Upper lobe of left lung (tissue), 6 donors: ENCODE measurements around the gene ECD. TPM values are rescaled to one million over a fixed set of nuclear protein-coding genes. Genes with fewer than 3 reads are reported as not detected.

ENCODE experiments used
- ATAC-seq, 2 donors: fragments of 200-7000 bp; cut with Tn5 transposase; one replicate each; pipeline ENCODE4 v1.9.1; 2022; ENCODE audit warnings: mild to moderate bottlenecking in 2 of 2, moderate library complexity in 2 of 2; ENCODE audit not compliant: low FRiP score in 2 of 2
- DNase-seq, 2 donors: peaks; one replicate each; pipeline ENCODE4 v3.0.0-alpha.2; 2019 to 2020
- H3K27ac ChIP-seq, 4 donors: fragments of 200-600 bp; sonication (generic); one replicate each; pipeline ENCODE4 v1.5.1; 2016 to 2019
- H3K27me3 ChIP-seq, 4 donors: fragments of 200-600 bp; sonication (generic); one replicate each; pipeline ENCODE4 v1.5.1; 2017 to 2019
- H3K36me3 ChIP-seq, 4 donors: fragments of 200-600 bp; sonication (generic); one replicate each; pipeline ENCODE4 v1.5.1; 2016 to 2019
- H3K4me1 ChIP-seq, 4 donors: fragments of 200-600 bp; sonication (generic); one replicate each; pipeline ENCODE4 v1.5.1; 2018 to 2019
- H3K4me3 ChIP-seq, 4 donors: fragments of 200-600 bp; sonication (generic); one replicate each; pipeline ENCODE4 v1.5.1; 2017 to 2019; ENCODE audit warnings: mild to moderate bottlenecking in 2 of 4, moderate library complexity in 1 of 4
- H3K9me3 ChIP-seq, 4 donors: fragments of 200-600 bp; sonication (generic); one replicate each; pipeline ENCODE4 v1.5.1; 2018 to 2019
- CTCF ChIP-seq, 6 experiments: fragments of 450-650 bp in 4 of 6; fragments of 200-600 bp in 2 of 6; sonication (generic) in 2 of 6; IDR thresholded peaks; one replicate each; pipeline ENCODE4 v1.5.1; 2016 to 2019; ENCODE audit warnings: antibody characterized with exemption in 6 of 6
- EP300 ChIP-seq, 4 donors: sonication (generic); formaldehyde crosslinking; IDR thresholded peaks; one replicate each; pipeline ENCODE4 v1.5.1; 2017; ENCODE audit warnings: antibody characterized with exemption in 4 of 4, control low read depth in 2 of 4
- POLR2A ChIP-seq, 4 donors: fragments of 450-650 bp; IDR thresholded peaks; one replicate each; pipeline ENCODE4 v1.5.1; 2016 to 2017; ENCODE audit warnings: antibody characterized with exemption in 4 of 4, mild to moderate bottlenecking in 2 of 4
- POLR2AphosphoS5 ChIP-seq, 2 donors: sonication (generic); formaldehyde crosslinking; IDR thresholded peaks; one replicate each; pipeline ENCODE4 v1.5.1; 2017; ENCODE audit warnings: antibody characterized with exemption in 2 of 2
- WGBS, 2 donors: methylation state at CpG; one replicate each; pipeline ENCODE4 v1.1.5; 2017 to 2018; 5-methylcytosine and 5-hydroxymethylcytosine counted together
- small RNA-seq, 4 donors: library from RNA; depleted of rRNA; stranded (forward); fragments of <200 nt; gene quantifications; one replicate each; pipeline ENCODE3, GENCODE V24; 2016
- total RNA-seq, 6 donors: library from RNA; depleted of rRNA in 4 of 6; stranded (reverse); fragments of >200 nt in 4 of 6; gene quantifications; one replicate each; pipeline versions ENCODE4 v1.1.0 to v1.2.1, GENCODE V29; 2016 to 2021
- donor health status: DM: no; HTN: no; CAD: no; lungs with moderate emphysema.
- donor health status: DM: no; HTN: yes; CAD: no; lungs with severe emphysema.

The ECD gene
- total RNA-seq, 6 donors from 2014 or later, result 19.2 to 43.0 (median 24.8) TPM

- no peak for DNase-seq
- H3K4me1 ChIP-seq, result peaks cover 6 to 28% (median 18%) of the 10 kb centered on the region in 4 donors
- H3K4me3 ChIP-seq, result no peak overlapping the region
- TF ChIP-seq EP300 (IDR thresholded peaks at IDR 0.05) (no peak), POLR2A (IDR thresholded peaks at IDR 0.05) (no peak), CTCF (IDR thresholded peaks at IDR 0.05) (no peak), POLR2AphosphoS5 (IDR thresholded peaks at IDR 0.05) (no peak)
- H3K27ac ChIP-seq, result no peak overlapping the region
- no peaks in the 10 kb centered on the region for H3K27me3 ChIP-seq
- ATAC-seq, result no peak
- H3K36me3 ChIP-seq, result no peaks in the 10 kb centered on the region
- H3K9me3 ChIP-seq, result no peaks in the 10 kb centered on the region
- WGBS, 2 donors, result 74 to 88% methylated on average over 5 of the region's 5 CpGs
Observed at GRCh38 chr10:73084209-73084608, 83.6 kb downstream of the ECD start.

Small RNAs within 50 kb of the gene (small RNA-seq; reads per million reads assigned to genes)
- gene RF00019 (0 reads per million in 4 donors), gene SNORA11F (0.07 to 1.1 (median 0.80) reads per million in 4 donors)

Other genes with a start within 250 kb of the ECD start
- 10 to 100 TPM in 1 of 6 donors, 1 to 10 TPM in 3, under 1 TPM in 2; 0.61 to 12.2 (median 3.2) TPM for gene PLA2G12B, start 213.2 kb downstream of the ECD start, total RNA-seq
- gene P4HA1, start 71.1 kb downstream of the ECD start, total RNA-seq, result 10 to 100 TPM; 13.4 to 50.0 (median 29.5) TPM
- gene NUDT13, start 57.6 kb downstream of the ECD start, total RNA-seq, result 1 to 10 TPM; 1.0 to 4.6 (median 2.7) TPM
- 10 to 100 TPM; 11.4 to 38.8 (median 18.7) TPM for gene FAM149B1, start 111 bp upstream of the ECD start, total RNA-seq
- 10 to 100 TPM; 10.1 to 16.8 (median 12.0) TPM for gene DNAJC9, start 79.2 kb upstream of the ECD start, total RNA-seq
- 10 to 100 TPM; 26.2 to 66.2 (median 36.4) TPM for gene MRPS16, start 84.6 kb upstream of the ECD start, total RNA-seq
- 10 to 100 TPM in 2 of 6 donors, 1 to 10 TPM in 4; 1.2 to 54.1 (median 8.6) TPM for gene CFAP70, start 190.9 kb upstream of the ECD start, total RNA-seq
- gene ANXA7, start 246.1 kb upstream of the ECD start, total RNA-seq, result 100 to 1,000 TPM in 3 of 6 donors, 10 to 100 TPM in 3; 40.7 to 115 (median 95.7) TPM